Activated CD8-positive, alpha-beta memory T cell treated with anti-CD3 and anti-CD28 coated beads, Interleukin-2, amount 50 U/mL, for 4 hours (primary cell): ENCODE data around the gene CGB3.
A peak's percentile ranks its signal among the peaks of the same experiment; 100 is the strongest.
"Not testable (repeated sequence)": the region's sequence is repeated elsewhere in the genome, so short reads cannot be mapped to it uniquely, and the experiment has no call there.

Experiments
- DNase-seq: peaks from one replicate; pipeline ENCODE4 v3.0.0-alpha.2; 2020

Gene CGB3

DNA sequence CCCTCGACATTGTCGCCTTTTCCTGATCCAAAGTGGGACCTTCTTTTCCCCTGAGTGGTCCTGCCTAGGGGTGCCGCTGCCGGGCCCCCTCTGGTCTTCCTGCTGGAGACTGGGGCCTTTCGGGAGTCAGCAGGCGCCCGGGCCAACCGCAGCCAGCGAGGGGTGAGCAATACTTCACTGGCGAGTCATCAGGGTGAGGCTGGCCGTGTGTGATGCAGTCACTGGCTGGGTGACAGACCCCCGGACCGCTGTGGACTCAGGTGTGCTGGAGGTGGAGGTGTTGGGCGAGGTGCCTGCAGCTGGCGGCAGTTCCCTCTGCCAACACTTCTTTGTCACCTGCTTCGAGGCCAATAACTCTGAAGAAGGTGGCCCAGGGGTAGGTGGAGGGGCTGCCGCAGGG is 18.0 kb upstream of the CGB3 start:
- no peak for DNase-seq

DNA sequence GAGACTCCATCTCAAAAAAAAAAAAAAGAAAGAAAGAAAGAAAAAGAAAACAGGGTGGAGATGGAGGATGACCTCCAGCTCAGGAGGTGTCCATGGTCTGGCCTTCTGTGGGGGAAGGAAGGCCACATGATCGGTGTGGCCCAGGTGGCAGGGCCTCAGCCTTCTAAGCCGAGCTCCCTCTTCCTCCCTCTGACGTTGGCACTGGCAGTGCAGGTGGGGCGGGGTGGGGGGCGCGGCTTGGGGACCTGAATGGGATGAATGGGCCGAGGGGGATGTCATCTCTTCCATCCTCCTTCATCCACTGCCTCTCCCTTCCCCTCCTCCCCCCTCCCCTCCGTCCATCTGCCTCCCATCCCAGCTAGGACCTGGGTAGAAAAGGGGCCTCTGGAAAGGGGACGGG is 15.6 kb upstream of the CGB3 start:
- DNase-seq = not testable (repeated sequence)

DNA sequence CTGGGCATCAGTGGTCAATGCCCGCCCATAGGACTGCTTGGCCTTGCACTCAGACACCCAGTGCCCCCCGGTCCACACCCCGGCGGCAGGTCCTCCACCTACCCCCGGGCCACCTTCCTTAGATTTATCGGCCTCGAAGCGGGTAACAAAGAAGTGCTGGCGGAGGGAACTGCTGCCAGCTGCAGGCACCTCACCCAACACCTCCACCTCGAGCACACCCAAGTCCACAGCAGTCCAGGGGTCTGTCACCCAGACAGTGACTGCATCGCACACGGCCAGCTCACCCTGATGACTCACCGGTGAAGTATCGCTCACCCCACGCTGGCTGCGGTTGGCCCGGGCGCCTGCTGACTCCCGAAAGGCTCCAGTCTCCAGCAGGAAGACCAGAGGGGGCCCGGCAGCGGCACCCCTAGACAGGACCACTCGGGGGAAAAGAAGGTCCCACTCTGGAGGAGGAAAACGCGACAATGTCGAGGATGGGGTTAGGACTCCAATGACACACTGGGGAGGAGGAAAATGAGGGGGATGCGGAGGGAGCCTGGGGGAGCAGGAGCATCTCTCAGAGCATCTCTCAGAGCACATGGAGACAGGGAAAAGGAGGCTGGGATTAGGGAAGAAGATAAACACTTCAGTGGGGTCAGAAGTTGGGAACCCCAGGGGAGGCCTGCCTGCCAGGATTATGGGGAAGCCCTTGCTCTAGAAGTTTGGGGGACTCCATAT is 14.6 kb upstream of the CGB3 start:
- DNase-seq = not testable (repeated sequence)

- not testable (repeated sequence) for DNase-seq
Observed at GRCh38 chr19:49038111-49038510, 14.0 kb upstream of the CGB3 start.

DNA sequence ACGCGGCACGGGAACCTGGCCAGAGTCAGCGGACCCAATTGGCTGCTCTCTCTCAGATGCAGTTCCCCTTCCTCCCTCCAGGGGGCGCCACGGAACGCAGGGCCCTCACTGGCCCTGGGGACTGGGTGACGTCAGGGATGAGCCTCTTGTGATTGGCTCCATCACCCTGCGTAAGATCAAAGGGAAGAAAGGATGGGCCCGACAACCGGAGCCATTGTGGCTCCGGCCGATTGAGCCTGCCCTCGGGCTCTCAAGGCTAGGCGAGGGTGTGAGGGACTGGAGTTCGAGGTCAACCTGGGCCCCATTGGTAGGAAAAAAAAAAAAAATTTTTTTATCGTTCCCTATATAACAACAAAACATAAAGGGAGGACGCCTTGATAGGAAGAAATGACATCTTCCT is 12.7 kb upstream of the CGB3 start, which contains the start of gene CGB1:
Gene CGB1 (minus strand): TSS at position 81 of the 400 bp plus-strand sequence. CDS start 184 bp downstream, outside the sequence.
- peak; percentile 48 for DNase-seq

DNA sequence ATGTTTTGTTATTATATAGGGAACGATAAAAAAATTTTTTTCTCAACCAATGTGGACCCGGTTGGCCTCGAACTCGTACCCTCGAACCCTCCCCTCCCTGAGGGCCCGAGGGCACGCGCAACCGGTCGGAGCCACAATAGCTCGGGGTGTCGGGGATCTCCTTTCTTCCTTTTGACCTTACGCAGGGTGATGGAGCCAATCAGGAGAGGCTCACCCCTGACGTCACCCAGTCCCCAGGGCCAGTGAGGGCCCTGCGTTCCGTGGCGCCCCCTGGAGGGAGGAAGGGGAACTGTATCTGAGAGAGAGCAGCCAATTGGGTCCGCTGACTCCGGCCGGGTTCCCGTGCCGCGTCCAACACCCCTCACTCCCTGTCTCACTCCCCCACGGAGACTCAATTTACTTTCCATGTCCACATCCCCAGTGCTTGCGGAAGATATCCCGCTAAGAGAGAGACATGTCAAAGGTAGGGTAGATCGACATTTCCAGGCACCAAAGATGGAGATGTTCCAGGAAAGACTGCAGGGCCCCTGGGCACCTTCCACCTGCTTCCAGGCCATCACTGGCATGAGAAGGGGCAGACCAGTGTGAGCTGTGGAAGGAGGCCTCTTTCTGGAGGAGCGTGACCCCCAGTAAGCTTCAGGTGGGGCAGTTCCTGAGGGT is 7.6 kb upstream of the CGB3 start, which contains the start of gene CGB2:
Gene CGB2 (plus strand): TSS at position 249 of the 660 bp plus-strand sequence. CDS start 206 bp downstream, at position 455.
- peak; percentile 71 for DNase-seq

- not testable (repeated sequence) for DNase-seq
Observed at GRCh38 chr19:49030323-49030722, 6.2 kb upstream of the CGB3 start.

DNA sequence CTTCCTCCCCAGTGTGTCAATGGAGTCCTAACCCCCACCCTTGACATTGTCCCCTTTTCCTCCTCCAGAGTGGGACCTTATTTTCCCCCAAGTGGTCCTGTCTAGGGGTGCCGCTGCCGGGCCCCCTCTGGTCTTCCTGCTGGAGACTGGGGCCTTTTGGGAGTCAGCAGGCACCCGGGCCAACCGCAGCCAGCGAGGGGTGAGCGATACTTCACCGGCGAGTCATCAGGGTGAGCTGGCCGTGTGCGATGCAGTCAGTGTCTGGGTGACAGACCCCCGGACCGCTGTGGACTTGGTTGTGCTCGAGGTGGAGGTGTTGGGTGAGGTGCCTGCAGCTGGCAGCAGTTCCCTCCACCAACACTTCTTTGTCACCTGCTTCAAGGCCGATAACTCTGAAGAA is 5.6 kb upstream of the CGB3 start:
- not testable (repeated sequence) for DNase-seq

GRCh38 chr19:49028686-49029085 is 4.6 kb upstream of the CGB3 start:
- DNase-seq = not testable (repeated sequence)

GRCh38 chr19:49025599-49025998 is 1.5 kb upstream of the CGB3 start:
- not testable (repeated sequence) for DNase-seq

DNA sequence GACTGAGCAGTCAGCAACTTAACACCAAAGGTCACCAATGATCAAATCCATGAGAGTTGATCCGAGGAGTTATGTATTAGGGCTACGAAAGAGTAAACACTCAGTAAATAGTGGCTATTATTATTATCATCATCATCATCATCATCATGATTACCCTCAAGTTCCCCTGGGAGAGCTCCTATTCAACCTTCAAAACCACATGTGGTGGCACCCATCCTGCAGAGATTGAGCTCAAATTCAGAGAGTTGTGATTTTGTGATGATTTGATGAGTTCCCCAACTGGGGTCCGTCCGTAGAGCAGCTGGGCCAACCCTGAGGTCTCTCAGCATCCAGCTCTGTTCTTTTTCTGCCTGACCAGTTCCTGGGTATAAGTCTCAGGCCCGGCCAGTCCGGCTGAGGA is 955 bp upstream of the CGB3 start:
- DNase-seq = not testable (repeated sequence)

GRCh38 chr19:49022116-49022515 is 2.0 kb downstream of the CGB3 start:
- DNase-seq = no peak

- DNase-seq = no peak
Observed at GRCh38 chr19:49020931-49021895, 2.9 kb downstream of the CGB3 start.

GRCh38 chr19:49020342-49020741 is 3.8 kb downstream of the CGB3 start:
- DNase-seq = no peak

DNA sequence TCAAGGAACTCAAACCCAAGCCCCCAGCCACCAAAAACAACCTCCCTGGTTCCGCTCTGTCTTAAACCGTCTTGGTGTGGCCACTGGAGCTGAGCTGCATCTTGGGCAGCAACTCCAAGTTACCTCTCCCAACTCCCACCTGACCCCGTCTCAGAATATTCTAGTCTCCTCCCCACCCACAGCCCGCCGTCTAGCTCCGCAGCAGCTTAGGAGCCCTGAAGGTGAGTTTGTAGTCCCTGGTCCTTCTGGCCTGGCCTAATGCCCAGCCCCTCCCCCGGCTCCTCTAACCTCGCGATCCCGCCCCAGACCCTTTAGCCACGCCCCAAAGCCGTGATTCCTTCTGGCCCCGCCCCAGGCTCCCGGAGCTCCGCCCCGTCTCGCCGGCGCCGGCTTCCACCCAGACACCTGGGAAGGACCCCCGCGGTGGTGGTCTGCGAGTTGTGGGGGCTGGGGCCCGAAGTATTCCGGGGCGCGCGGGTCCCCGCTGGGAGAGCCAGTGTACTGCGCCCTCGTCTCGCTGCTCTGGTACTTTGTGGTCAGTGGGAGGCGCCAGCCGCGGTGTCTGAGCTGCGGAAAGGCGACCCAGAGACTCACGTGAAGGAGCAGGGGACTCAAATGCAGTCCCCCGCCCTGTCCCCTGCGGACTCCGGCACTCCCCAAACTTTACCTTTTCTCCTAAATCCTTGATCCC is 4.7 kb downstream of the CGB3 start:
- DNase-seq = peak; percentile 69

GRCh38 chr19:49018388-49019241 is 5.5 kb downstream of the CGB3 start:
- DNase-seq = not testable (repeated sequence)

- peak; percentile 69 for DNase-seq
Observed at GRCh38 chr19:49017666-49018351, 6.3 kb downstream of the CGB3 start.

DNA sequence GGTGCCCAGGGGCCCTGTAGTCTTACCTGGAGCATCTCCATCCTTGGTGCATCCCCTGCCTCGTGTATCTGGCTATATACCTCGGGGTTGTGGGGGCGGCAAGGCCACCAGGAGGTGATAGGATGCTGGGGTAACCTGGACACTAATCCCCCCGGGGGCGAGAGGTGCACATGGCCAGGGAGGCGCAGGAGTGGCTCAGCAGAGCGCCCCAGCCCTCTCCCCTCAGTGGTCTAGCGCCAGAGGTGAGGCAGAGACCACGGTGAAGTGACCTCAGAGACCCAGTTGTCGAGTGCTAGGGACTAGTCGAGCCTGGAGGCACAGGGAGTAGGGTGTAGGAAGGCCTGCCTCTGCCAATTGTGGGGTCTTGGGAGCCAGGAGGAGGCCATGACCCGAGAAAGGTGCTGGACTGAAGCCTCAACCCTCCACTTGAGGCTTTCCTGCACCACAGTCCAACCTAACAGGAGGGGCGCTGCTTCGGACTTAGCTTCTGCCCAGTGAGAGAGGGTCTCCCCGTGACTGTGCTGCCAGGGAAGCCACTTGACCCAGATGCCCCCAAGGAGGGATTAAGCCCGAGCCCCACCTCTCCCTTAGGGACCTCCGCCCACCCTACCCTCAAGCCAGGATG is 7.0 kb downstream of the CGB3 start, which contains the start of gene LHB:
Gene LHB (minus strand): TSS at position 51 of the 625 bp plus-strand sequence. CDS start 10 bp downstream, at position 41.
- DNase-seq = no peak

- DNase-seq = no peak
Observed at GRCh38 chr19:49016067-49016839, 7.9 kb downstream of the CGB3 start.
